ENCODE data around the gene NFIB.

NFIB gene

GRCh38 chr9:14214065-14214684, 99.8 kb downstream of the NFIB start:
- DNase-seq (ENCODE audit: low read depth, low spot score) = no peak
- no peak overlapping the region for H3K4me3 ChIP-seq (ENCODE audit: low read depth, low read length)
- no peak for TF ChIP-seq CTCF (IDR thresholded peaks at IDR 0.05; ENCODE audit: low read depth, low read length)
- in situ Hi-C loops (cut with HindIII; ENCODE audit: low sequenced_read_pairs) = no loop called here

GRCh38 chr9:14213504-14213903, 100.4 kb downstream of the NFIB start:
- no peak for DNase-seq (ENCODE audit: low read depth, low spot score)
- in situ Hi-C loops (cut with HindIII; ENCODE audit: low sequenced_read_pairs) = no loop called here
- H3K4me3 ChIP-seq (ENCODE audit: low read depth, low read length) = no peak overlapping the region
- no peak for TF ChIP-seq CTCF (IDR thresholded peaks at IDR 0.05; ENCODE audit: low read depth, low read length)

- TF ChIP-seq CTCF (IDR thresholded peaks at IDR 0.05; ENCODE audit: low read depth, low read length) = no peak
- in situ Hi-C loops (cut with HindIII; ENCODE audit: low sequenced_read_pairs) = no loop called here
- DNase-seq (ENCODE audit: low read depth, low spot score) = no peak
- no peak overlapping the region for H3K4me3 ChIP-seq (ENCODE audit: low read depth, low read length)
Measured at GRCh38 chr9:14212697-14213420, 101.1 kb downstream of the NFIB start.

GRCh38 chr9:14212077-14212476, 101.9 kb downstream of the NFIB start:
- TF ChIP-seq CTCF (IDR thresholded peaks at IDR 0.05; ENCODE audit: low read depth, low read length) = no peak
- H3K4me3 ChIP-seq (ENCODE audit: low read depth, low read length) = no peak overlapping the region
- DNase-seq (ENCODE audit: low read depth, low spot score) = peak; percentile 68
- in situ Hi-C loops (cut with HindIII; ENCODE audit: low sequenced_read_pairs) = no loop called here

- no peak for DNase-seq (ENCODE audit: low read depth, low spot score)
- TF ChIP-seq CTCF (IDR thresholded peaks at IDR 0.05; ENCODE audit: low read depth, low read length) = no peak
- H3K4me3 ChIP-seq (ENCODE audit: low read depth, low read length) = no peak overlapping the region
- in situ Hi-C loops (cut with HindIII; ENCODE audit: low sequenced_read_pairs) = no loop called here
Measured at GRCh38 chr9:14211564-14211963, 102.4 kb downstream of the NFIB start.

- no peak for TF ChIP-seq CTCF (IDR thresholded peaks at IDR 0.05; ENCODE audit: low read depth, low read length)
- in situ Hi-C loops (cut with HindIII; ENCODE audit: low sequenced_read_pairs) = no loop called here
- no peak for DNase-seq (ENCODE audit: low read depth, low spot score)
- H3K4me3 ChIP-seq (ENCODE audit: low read depth, low read length) = no peak overlapping the region
Measured at GRCh38 chr9:14210428-14210827, 103.5 kb downstream of the NFIB start.
